Liver (tissue), 9 donors: ENCODE results near the gene PTPRN2. TPM values are rescaled to one million over a fixed set of nuclear protein-coding genes. Genes with fewer than 3 reads are reported as not detected.

Source experiments
- DNase-seq: peaks from one replicate; pipeline ENCODE4 v3.0.0-alpha.2; 2017; ENCODE audit warnings: low spot score
- H3K27ac ChIP-seq, 2 donors: one replicate each; pipeline ENCODE4 v1.7.0; 2013; ENCODE audit warnings: inconsistent platforms in 2 of 2, low read length in 2 of 2, control low read depth in 1 of 2, low read depth in 1 of 2, mild to moderate bottlenecking in 1 of 2
- H3K27me3 ChIP-seq, 4 donors: one replicate each; pipeline versions ENCODE4 v1.6.1 to v1.7.0; 2013; ENCODE audit warnings: low read length in 3 of 4, inconsistent platforms in 1 of 4, mild to moderate bottlenecking in 1 of 4, moderate library complexity in 1 of 4; ENCODE audit not compliant: control insufficient read depth in 4 of 4, insufficient read depth in 4 of 4
- H3K36me3 ChIP-seq, 4 donors: one replicate each; pipeline versions ENCODE4 v1.6.1 to v1.7.0; 2013; ENCODE audit warnings: low read length in 3 of 4, mild to moderate bottlenecking in 3 of 4, low read depth in 1 of 4, moderate library complexity in 1 of 4; ENCODE audit not compliant: control insufficient read depth in 4 of 4, insufficient read depth in 3 of 4
- H3K4me1 ChIP-seq, 4 donors: one replicate each; pipeline versions ENCODE4 v1.6.1 to v1.7.0; 2013; ENCODE audit warnings: low read length in 3 of 4, mild to moderate bottlenecking in 3 of 4, moderate library complexity in 1 of 4; ENCODE audit not compliant: control insufficient read depth in 4 of 4, insufficient read depth in 4 of 4
- H3K4me3 ChIP-seq, 3 donors: one replicate each; pipeline versions ENCODE4 v1.6.1 to v1.7.0; 2013; ENCODE audit warnings: low read length in 3 of 3, control low read depth in 1 of 3, low read depth in 1 of 3, mild to moderate bottlenecking in 1 of 3
- H3K9ac ChIP-seq, 2 donors: one replicate each; pipeline ENCODE4 v1.7.0; 2013; ENCODE audit warnings: low read length in 2 of 2, mild to moderate bottlenecking in 2 of 2, moderate library complexity in 2 of 2, control low read depth in 1 of 2, low read depth in 1 of 2
- H3K9me3 ChIP-seq, 4 donors: one replicate each; pipeline versions ENCODE4 v1.6.1 to v1.7.0; 2013; ENCODE audit warnings: low read length in 3 of 4; ENCODE audit not compliant: control insufficient read depth in 4 of 4
- ATF3 ChIP-seq: IDR thresholded peaks from 2 replicates; pipeline ENCODE4 v1.6.1; 2016; ENCODE audit warnings: antibody characterized with exemption
- CTCF ChIP-seq: fragments of 150-350 bp; IDR thresholded peaks from 2 replicates; pipeline ENCODE4 v1.5.1; 2017; ENCODE audit warnings: improper control_type of control experiment, low read depth, low read length; ENCODE audit not compliant: missing input control
- EGR1 ChIP-seq, 2 donors: IDR thresholded peaks; 2 replicates each; pipeline ENCODE4 v1.6.1; 2016 to 2018; ENCODE audit warnings: antibody characterized with exemption in 2 of 2, low read depth in 2 of 2
- FOXA1 ChIP-seq: IDR thresholded peaks from 2 replicates; pipeline ENCODE4 v1.6.1; 2016; ENCODE audit warnings: antibody characterized with exemption
- FOXA2 ChIP-seq: IDR thresholded peaks from 2 replicates; pipeline ENCODE4 v1.6.1; 2016; ENCODE audit warnings: antibody characterized with exemption
- GABPA ChIP-seq, 2 donors: IDR thresholded peaks in 1 of 2; conservative IDR thresholded peaks in 1 of 2; 2 replicates each; pipeline ENCODE4 v1.6.1; 2016; ENCODE audit warnings: antibody characterized with exemption in 2 of 2, mild to moderate bottlenecking in 1 of 2, moderate library complexity in 1 of 2
- HNF4A ChIP-seq, 2 donors: conservative IDR thresholded peaks; 2 replicates each; pipeline ENCODE4 v1.6.1; 2016; ENCODE audit warnings: antibody characterized with exemption in 2 of 2, mild to moderate bottlenecking in 2 of 2
- HNF4G ChIP-seq: IDR thresholded peaks from 2 replicates; pipeline ENCODE4 v1.6.1; 2016; ENCODE audit warnings: antibody characterized with exemption
- JUND ChIP-seq, 2 donors: IDR thresholded peaks; 2 replicates each; pipeline ENCODE4 v1.6.1; 2016; ENCODE audit warnings: antibody characterized with exemption in 2 of 2
- NR2F2 ChIP-seq: IDR thresholded peaks from 2 replicates; pipeline ENCODE4 v1.6.1; 2016; ENCODE audit warnings: antibody characterized with exemption
- RAD21 ChIP-seq, 2 donors: IDR thresholded peaks; 2 replicates each; pipeline ENCODE4 v1.6.1; 2016; ENCODE audit warnings: antibody characterized with exemption in 2 of 2, mild to moderate bottlenecking in 2 of 2
- RXRA ChIP-seq, 2 donors: IDR thresholded peaks; 2 replicates each; pipeline ENCODE4 v1.6.1; 2017 to 2018; ENCODE audit warnings: antibody characterized with exemption in 2 of 2, mild to moderate bottlenecking in 1 of 2
- SP1 ChIP-seq: IDR thresholded peaks from 2 replicates; pipeline ENCODE4 v1.6.1; 2018; ENCODE audit warnings: antibody characterized with exemption, mild to moderate bottlenecking
- TAF1 ChIP-seq: conservative IDR thresholded peaks from 2 replicates; pipeline ENCODE4 v1.6.1; 2016; ENCODE audit warnings: antibody characterized with exemption, mild to moderate bottlenecking
- YY1 ChIP-seq: IDR thresholded peaks from 2 replicates; pipeline ENCODE4 v1.6.1; 2016; ENCODE audit warnings: antibody characterized with exemption, mild to moderate bottlenecking
- ZBTB33 ChIP-seq: IDR thresholded peaks from 2 replicates; pipeline ENCODE4 v1.6.1; 2016; ENCODE audit warnings: antibody characterized with exemption
- WGBS: extraction: QIAGEN DNeasy Blood & Tissue Kit; methylation state at CpG from one replicate; pipeline ENCODE4 v1.1.7; 2013; 5-methylcytosine and 5-hydroxymethylcytosine counted together
- polyA plus RNA-seq, 2 donors: library from polyadenylated mRNA; stranded (reverse) in 1 of 2; unstranded in 1 of 2; fragments of 200-250 nt in 1 of 2; fragments of >200 nt in 1 of 2; fragmentation: Nextera tagmentation in 1 of 2; extraction: Ambion mirVana in 1 of 2; gene quantifications; one replicate each; pipeline versions ENCODE4 v1.2.1 to v1.2.3, GENCODE V29; 2013 to 2015
- total RNA-seq, 2 donors: library from RNA; depleted of rRNA; stranded (reverse); fragments of >200 nt; gene quantifications; one replicate each; pipeline ENCODE4 v1.2.3, GENCODE V29; 2014
- donor health status: healthy.
- donor health status: healthy.
- donor health status: healthy.
- donor health status: healthy.
- donor health status: healthy.

The PTPRN2 gene
- total and polyA plus RNA-seq, 4 donors, result 0.75 to 1.9 (median 1.1) TPM

- no peaks in the 10 kb centered on the region for H3K9me3 ChIP-seq
- H3K27me3 ChIP-seq, result no peaks in the 10 kb centered on the region
- TF ChIP-seq SP1, result no peak
- TF ChIP-seq JUND (IDR thresholded peaks at IDR 0.05), result no peak
- no peak for DNase-seq
- no peaks in the 10 kb centered on the region for H3K4me1 ChIP-seq
- no peak overlapping the region for H3K9ac ChIP-seq
- H3K36me3 ChIP-seq, result no peaks in the 10 kb centered on the region
- no peak overlapping the region for H3K27ac ChIP-seq
- H3K4me3 ChIP-seq, result no peak overlapping the region
- WGBS, result 91% methylated on average over 12 of the region's 12 CpGs
Measured at GRCh38 chr7:157782041-157782440, 805.6 kb downstream of the PTPRN2 start.

GRCh38 chr7:157780721-157781120, 806.9 kb downstream of the PTPRN2 start:
- no peaks in the 10 kb centered on the region for H3K9me3 ChIP-seq
- TF ChIP-seq ZBTB33, result no peak
- TF ChIP-seq GABPA (IDR thresholded peaks at IDR 0.05 in 1 of 2, conservative IDR thresholded peaks at IDR 0.05 in 1 of 2), result no peak
- no peak for TF ChIP-seq ATF3
- no peak for TF ChIP-seq EGR1 (IDR thresholded peaks at IDR 0.05; ENCODE audit: low read depth in 2 of 2)
- TF ChIP-seq FOXA1, result no peak
- no peak for TF ChIP-seq HNF4G
- no peak for TF ChIP-seq FOXA2
- TF ChIP-seq RXRA (IDR thresholded peaks at IDR 0.05), result no peak
- no peak for TF ChIP-seq NR2F2
- no peak for TF ChIP-seq CTCF
- 76% methylated on average over 15 of the region's 15 CpGs for WGBS
- H3K27me3 ChIP-seq, result no peaks in the 10 kb centered on the region
- H3K27ac ChIP-seq, result no peak overlapping the region
- H3K36me3 ChIP-seq, result no peaks in the 10 kb centered on the region
- DNase-seq, result no peak
- H3K9ac ChIP-seq, result no peak overlapping the region
- H3K4me3 ChIP-seq, result no peak overlapping the region
- H3K4me1 ChIP-seq, result no peaks in the 10 kb centered on the region

GRCh38 chr7:157780312-157780711, 807.3 kb downstream of the PTPRN2 start:
- Histone ChIP-seq H3K9ac (no peak overlapping the region), H3K27ac (no peak overlapping the region), H3K4me1 (no peaks in the 10 kb centered on the region), H3K27me3 (no peaks in the 10 kb centered on the region), H3K36me3 (no peaks in the 10 kb centered on the region), H3K9me3 (no peaks in the 10 kb centered on the region), H3K4me3 (no peak overlapping the region)
- whole genome bisulfite sequencing, result 90% methylated on average over 15 of the region's 15 CpGs
- DNase-seq, result no peak
- no peak for TF ChIP-seq GABPA (IDR thresholded peaks at IDR 0.05 in 1 of 2, conservative IDR thresholded peaks at IDR 0.05 in 1 of 2)
- no peak for TF ChIP-seq CTCF
- no peak for TF ChIP-seq ZBTB33
- no peak for TF ChIP-seq EGR1 (IDR thresholded peaks at IDR 0.05; ENCODE audit: low read depth in 2 of 2)
- TF ChIP-seq TAF1, result no peak
- TF ChIP-seq HNF4G, result no peak
- TF ChIP-seq RAD21 (IDR thresholded peaks at IDR 0.05), result no peak
- no peak for TF ChIP-seq HNF4A (conservative IDR thresholded peaks at IDR 0.05)
- TF ChIP-seq FOXA1, result no peak
- TF ChIP-seq ATF3, result no peak
- no peak for TF ChIP-seq JUND (IDR thresholded peaks at IDR 0.05)
- no peak for TF ChIP-seq YY1
- no peak for TF ChIP-seq RXRA (IDR thresholded peaks at IDR 0.05)
